ENCODE data around the gene ATAD3C. TPM values are rescaled to one million over a fixed set of nuclear protein-coding genes. Genes with fewer than 3 reads are reported as not detected.
A peak's percentile ranks its signal among the peaks of the same experiment; 100 is the strongest.
"Not testable (repeated sequence)": the region's sequence is repeated elsewhere in the genome, so short reads cannot be mapped to it uniquely, and the experiment has no call there.

Gene ATAD3C
- total and polyA plus RNA-seq, 12 donors = under 0.01 to 1.4 (median 0.69) TPM; not detected in 3

DNA sequence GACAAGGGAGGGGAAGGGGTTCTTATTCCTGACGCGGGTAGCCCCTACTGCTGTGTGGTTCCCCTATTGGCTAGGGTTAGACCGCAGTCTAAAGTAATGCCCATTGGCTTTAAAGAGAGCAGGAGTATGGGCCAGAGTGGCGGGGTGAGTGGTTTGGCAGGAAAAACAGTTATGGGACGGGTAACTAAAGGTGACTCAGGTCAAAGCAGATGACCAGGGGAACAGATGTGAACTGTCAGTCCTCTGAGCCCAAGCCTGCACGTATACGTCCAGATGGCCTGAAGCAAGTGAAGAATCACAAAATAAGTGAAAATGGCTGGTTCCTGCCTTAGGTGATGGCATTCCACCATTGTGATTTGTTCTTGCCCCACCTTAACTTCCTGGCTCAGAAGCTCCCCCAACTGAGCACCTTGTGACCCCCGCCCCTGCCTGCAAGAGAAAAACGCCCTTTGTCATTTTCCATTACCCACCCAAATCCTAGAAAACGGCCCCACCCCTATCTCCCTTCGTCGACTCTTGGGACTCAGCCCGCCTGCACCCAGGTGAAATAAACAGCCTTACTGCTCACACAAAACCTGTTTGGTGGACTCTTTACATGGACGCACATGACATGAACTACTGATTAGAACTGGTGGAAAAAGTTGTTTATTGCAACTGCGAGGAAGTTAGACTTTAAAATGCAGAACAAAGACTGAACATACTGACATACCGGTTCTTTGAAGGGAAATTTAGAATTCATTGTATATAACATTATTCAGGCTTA lies 21.3 kb downstream of the ATAD3C start:
- H3K9me3 ChIP-seq (replicated peaks in 1 of 3) = no peaks in the 10 kb centered on the region
- peak overlapping the region in 4 of 5 donors; percentile 11 to 92 (median 54) for H3K27ac ChIP-seq
- peak overlapping the region in 2 of 4 donors; percentile 61 to 83 for H3K4me3 ChIP-seq
- H3K36me3 ChIP-seq (replicated peaks in 1 of 2) = no peaks in the 10 kb centered on the region
- intact Hi-C loops (cut with DNase I) = no loop called here
- TF ChIP-seq POLR2A (IDR thresholded peaks at IDR 0.05) = no peak
- TF ChIP-seq, protein P1, sequence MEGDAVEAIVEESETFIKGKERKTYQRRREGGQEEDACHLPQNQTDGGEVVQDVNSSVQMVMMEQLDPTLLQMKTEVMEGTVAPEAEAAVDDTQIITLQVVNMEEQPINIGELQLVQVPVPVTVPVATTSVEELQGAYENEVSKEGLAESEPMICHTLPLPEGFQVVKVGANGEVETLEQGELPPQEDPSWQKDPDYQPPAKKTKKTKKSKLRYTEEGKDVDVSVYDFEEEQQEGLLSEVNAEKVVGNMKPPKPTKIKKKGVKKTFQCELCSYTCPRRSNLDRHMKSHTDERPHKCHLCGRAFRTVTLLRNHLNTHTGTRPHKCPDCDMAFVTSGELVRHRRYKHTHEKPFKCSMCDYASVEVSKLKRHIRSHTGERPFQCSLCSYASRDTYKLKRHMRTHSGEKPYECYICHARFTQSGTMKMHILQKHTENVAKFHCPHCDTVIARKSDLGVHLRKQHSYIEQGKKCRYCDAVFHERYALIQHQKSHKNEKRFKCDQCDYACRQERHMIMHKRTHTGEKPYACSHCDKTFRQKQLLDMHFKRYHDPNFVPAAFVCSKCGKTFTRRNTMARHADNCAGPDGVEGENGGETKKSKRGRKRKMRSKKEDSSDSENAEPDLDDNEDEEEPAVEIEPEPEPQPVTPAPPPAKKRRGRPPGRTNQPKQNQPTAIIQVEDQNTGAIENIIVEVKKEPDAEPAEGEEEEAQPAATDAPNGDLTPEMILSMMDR (IDR thresholded peaks at IDR 0.05) = no peak
- peaks cover 5 to 17% of the 10 kb centered on the region in 2 donors for H3K4me1 ChIP-seq (replicated peaks in 1 of 2)
- no peaks in the 10 kb centered on the region for H3K27me3 ChIP-seq
- no peak for DNase-seq
- 18 to 21% (median 20%) methylated on average over 15 to 16 of the region's 16 CpGs for WGBS, 4 donors

DNA sequence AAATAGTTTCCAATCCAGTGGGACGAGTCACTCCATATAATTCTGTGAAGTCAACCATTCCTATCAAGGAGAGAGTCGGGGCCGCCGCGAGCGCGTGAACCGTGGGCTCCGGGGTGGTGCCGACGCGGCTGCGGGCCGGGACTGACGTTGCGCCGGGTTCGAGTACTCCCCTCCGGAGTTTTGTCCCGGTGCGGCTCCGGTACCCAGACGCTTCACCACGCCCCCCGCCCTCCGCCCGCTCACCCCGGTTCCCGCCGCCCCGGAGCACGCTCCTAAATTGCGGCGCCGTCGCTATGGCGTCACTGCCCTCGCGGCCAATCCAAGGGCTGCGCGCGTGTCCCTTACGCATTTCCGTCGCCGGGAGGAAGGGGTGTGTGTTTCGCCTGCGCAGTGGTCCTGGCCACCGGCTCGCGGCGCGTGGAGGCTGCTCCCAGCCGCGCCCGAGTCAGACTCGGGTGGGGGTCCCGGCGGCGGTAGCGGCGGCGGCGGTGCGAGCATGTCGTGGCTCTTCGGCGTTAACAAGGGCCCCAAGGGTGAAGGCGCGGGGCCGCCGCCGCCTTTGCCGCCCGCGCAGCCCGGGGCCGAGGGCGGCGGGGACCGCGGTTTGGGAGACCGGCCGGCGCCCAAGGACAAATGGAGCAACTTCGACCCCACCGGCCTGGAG lies 22.0 kb downstream of the ATAD3C start, which contains the start of gene ATAD3B:
Gene ATAD3B (plus strand): TSS at position 377 of the 664 bp plus-strand sequence. CDS start 120 bp downstream, at position 497.
- H3K4me3 ChIP-seq = peak within 1 kb of the TSS in 3 of 4 donors; percentile 61 to 83 (median 83)
- H3K4me1 ChIP-seq (replicated peaks in 1 of 2) = peaks cover 5 to 17% of the 10 kb centered on the region in 2 donors
- no peaks in the 10 kb centered on the region for H3K36me3 ChIP-seq (replicated peaks in 1 of 2)
- 0 to 4% (median 1%) methylated on average over 8 to 82 of the region's 87 CpGs for WGBS, 4 donors
- H3K27me3 ChIP-seq = no peaks in the 10 kb centered on the region
- intact Hi-C loops (cut with DNase I) = no loop called here
- peak within 1 kb of the TSS in 4 of 5 donors; percentile 11 to 92 (median 54) for H3K27ac ChIP-seq
- no peaks in the 10 kb centered on the region for H3K9me3 ChIP-seq (replicated peaks in 1 of 3)
- TF ChIP-seq, protein P1 (IDR thresholded peaks at IDR 0.05) = no peak
- peak in 1 of 2 donors; percentile 34 for TF ChIP-seq POLR2A (IDR thresholded peaks at IDR 0.05)
- DNase-seq = peak; percentile 93 to 97 (median 95)

DNA sequence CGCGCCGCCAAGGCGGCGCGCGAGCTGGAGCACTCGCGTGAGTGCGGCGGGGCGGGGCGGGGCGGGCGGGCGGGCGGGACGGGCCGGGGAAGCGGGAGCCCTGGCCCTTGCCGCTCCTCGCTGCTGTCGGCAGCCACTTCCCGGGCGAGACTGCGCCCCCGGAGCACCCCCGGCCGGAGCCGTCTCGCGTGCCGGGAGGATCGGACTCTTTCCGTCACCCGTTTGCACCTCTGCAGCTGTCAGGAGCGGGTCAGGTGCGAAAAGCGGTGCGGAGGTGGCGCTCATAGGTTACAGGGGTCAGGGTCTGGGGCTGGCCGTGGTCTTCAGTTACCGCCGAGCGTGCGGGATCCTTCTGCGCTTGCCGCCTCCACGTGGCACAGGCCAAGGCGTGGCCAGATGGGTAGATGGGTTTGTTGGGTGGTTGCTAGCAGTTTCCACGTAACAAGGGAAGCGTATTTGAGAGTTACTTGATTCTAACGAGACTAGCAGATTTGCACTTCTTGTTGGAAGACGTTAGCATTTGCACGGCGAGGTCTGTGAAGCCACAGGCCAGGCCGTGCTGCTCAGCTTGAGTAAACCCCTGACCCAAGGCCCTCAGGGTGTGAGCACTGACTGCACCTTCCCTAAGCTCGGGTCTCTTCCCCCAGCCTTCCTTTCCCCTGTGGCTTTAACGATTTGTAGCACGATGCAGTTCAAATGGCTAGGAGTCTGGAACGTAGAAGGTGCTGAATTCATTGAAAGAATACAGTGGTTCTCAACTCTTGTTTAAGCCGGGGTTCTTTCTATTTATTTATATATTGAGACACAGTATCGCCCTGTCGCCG lies 22.8 kb downstream of the ATAD3C start:
- H3K27me3 ChIP-seq; H3K9me3 ChIP-seq (replicated peaks in 1 of 3); H3K36me3 ChIP-seq (replicated peaks in 1 of 2); intact Hi-C loops (cut with DNase I); DNase-seq: not testable (repeated sequence)
- peak overlapping the region in 1 of 4 donors; percentile 83 for H3K4me3 ChIP-seq
- H3K4me1 ChIP-seq (replicated peaks in 1 of 2) = peaks cover 5 to 17% of the 10 kb centered on the region in 2 donors
- H3K27ac ChIP-seq = peak overlapping the region in 2 of 5 donors; percentile 75 to 92
- 3 to 30% (median 16%) methylated on average over 8 to 49 of the region's 65 CpGs for WGBS, 4 donors

DNA sequence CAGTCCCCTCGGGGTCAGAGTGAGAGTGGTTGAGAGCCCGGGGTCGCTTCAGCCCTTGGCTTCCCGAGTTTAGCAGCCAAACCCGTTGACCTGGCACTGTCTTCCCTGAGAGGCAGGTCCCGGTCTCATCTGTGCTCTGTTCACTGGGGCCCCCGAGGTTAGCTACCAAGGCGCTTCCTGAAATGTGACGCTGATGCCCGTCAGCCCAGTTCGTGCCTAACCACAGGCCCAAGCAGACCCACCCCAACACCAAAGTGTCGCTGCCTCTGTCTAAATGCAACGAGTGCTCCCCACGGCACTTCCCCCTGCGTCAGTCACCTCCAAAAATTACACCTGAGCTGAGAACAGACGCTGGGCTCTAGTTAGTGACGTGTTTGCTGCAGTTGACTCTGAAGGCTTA lies 26.5 kb downstream of the ATAD3C start:
- H3K27ac ChIP-seq; H3K9me3 ChIP-seq (replicated peaks in 1 of 3); H3K27me3 ChIP-seq; H3K4me3 ChIP-seq; intact Hi-C loops (cut with DNase I); DNase-seq: not testable (repeated sequence)
- 80 to 86% (median 81%) methylated on average over 2 to 15 of the region's 17 CpGs for WGBS, 4 donors
- peaks cover 0 to 25% of the 10 kb centered on the region in 2 donors for H3K36me3 ChIP-seq (replicated peaks in 1 of 2)
- H3K4me1 ChIP-seq (replicated peaks in 1 of 2) = peaks cover 5 to 11% of the 10 kb centered on the region in 2 donors

Measured in adrenal gland (tissue), 12 donors.